Heart left ventricle (tissue), 13 donors: ENCODE results near the gene ZBTB20.

Experiments used
- CTCF ChIP-seq, 12 donors: fragments of 200-600 bp; sonication (generic) in 4 of 12; IDR thresholded peaks; one replicate each; pipeline versions ENCODE4 v1.5.0 to v1.8.0; 2018 to 2022; ENCODE audit warnings: antibody characterized with exemption in 12 of 12, mild to moderate bottlenecking in 5 of 12
- POLR2A ChIP-seq, 2 donors: fragments of 450-650 bp; IDR thresholded peaks; one replicate each; pipeline ENCODE4 v1.6.1; 2017; ENCODE audit warnings: antibody characterized with exemption in 2 of 2, mild to moderate bottlenecking in 2 of 2, moderate library complexity in 2 of 2
- donor health status: ischemic (EF 13 %, LVEDD 7.1; RV severe dilation, severe dysfunction).
- donor health status: DM: no; HTN: yes; CAD: no.
- donor health status: DM: no; HTN: no; CAD: no.
- donor health status: ischemic (EF 25% LVEDD 6.9; RV normal size, moderate dysfunction).
- donor health status: ischemic (EF 25% LVEDD 5.7; RV mildly dilated, moderate dysfunction).
- donor health status: ischemic (EF 35%, LVEDD 5.7; RV mildly dilated, moderate dysfunction).
- donor health status: nonischemic (EF 11% LVEDD 7.7; RV severe dilation, severe dysfunction).
- donor health status: DM: yes; HTN: yes; CAD: no.
- donor health status: PGD.
- donor health status: ischemic (EF 29% LVEDD 5.4; RV normal size, mild dysfunction).
- donor health status: nonischemic (EF 23%, LVEDD 6.1; RV moderate dilation, normal function).

- TF ChIP-seq POLR2A (IDR thresholded peaks at IDR 0.05): no peak
- no peak for TF ChIP-seq CTCF (IDR thresholded peaks at IDR 0.05)
These were observed 757.9 kb downstream of the ZBTB20 start for GRCh38 chr3:114389156-114389555.
